Hematopoietic multipotent progenitor cell (in vitro differentiated cells): ENCODE results near the gene NDUFS7. TPM values are rescaled to one million over a fixed set of nuclear protein-coding genes. Genes with fewer than 3 reads are reported as not detected.
A peak's percentile ranks its signal among the peaks of the same experiment; 100 is the strongest.

Experiments used
- DNase-seq, 3 donors: peaks; one replicate each; pipeline ENCODE4 v3.0.0-alpha.2; 2011 to 2015; ENCODE audit warnings: low read depth in 2 of 3, low spot score in 2 of 3
- total RNA-seq: library from RNA; depleted of rRNA; stranded (reverse); fragments of >200 nt; gene quantifications from one replicate; pipeline ENCODE4 v1.2.3, GENCODE V29; 2012

Gene NDUFS7
- total RNA-seq, 1 donor: 121 TPM

DNA sequence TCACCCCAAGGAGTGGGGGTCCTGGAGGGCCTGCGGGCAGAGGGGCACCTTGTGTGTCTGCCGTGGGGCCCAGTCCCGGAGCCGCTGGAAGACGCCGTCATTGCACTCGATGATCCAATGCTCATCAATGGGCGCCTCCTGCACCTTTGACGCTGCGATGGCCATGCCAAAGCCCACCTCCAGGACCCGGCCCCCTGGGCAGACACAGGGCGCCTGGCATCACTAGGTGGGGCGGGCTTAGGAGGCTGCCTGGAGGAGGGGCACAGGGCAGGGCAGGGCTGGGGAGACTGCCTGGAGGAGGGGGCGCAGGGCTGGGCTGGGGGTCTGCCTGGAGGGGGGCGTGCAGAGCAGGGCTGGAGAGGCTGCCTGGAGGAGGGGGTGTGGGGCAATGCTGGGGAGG is 16.0 kb downstream of the NDUFS7 start:
- DNase-seq: no peak

DNA sequence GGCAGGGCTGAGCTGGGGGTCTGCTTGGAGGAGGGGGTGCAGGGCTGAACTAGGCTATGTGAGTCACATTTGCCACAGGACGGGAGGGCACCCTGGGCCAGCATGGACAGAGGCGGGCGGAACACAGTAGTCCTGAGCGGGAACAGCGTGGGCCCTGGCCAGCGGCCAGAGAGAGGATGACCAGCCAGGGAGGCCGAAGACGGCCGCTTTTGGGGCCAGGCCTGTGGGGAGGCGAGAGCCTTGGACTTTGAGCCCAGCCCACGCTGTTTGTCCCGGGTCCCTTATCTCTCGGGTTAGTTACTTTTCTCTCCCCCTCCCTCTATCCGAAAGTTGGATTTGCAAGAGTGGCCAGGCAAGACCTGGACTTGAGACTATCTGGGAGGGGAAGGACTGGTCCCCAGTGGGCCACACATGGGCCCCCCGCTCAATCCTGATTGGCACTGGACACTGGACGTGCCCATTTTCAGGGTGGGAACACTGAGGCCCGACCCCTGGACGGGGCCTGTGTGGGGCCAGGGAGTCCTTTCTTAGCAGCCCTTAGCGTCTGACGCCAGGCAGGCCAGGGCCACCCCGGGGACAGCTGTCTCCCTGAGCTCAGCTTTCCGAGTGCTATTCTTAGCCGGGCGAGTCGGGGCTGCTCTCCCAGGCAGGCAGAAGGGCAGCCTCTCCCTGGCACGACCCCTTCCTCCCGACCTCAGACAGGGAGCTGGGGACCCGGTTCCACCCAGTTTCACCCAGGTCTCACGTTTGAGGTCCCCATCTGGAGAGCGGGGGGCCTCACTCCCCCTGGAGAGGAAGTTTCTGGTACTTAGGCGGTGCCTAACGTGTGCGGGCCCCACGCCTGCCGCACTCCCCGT is 16.8 kb downstream of the NDUFS7 start:
- peak in 1 of 3 donors; percentile 21 for DNase-seq

DNA sequence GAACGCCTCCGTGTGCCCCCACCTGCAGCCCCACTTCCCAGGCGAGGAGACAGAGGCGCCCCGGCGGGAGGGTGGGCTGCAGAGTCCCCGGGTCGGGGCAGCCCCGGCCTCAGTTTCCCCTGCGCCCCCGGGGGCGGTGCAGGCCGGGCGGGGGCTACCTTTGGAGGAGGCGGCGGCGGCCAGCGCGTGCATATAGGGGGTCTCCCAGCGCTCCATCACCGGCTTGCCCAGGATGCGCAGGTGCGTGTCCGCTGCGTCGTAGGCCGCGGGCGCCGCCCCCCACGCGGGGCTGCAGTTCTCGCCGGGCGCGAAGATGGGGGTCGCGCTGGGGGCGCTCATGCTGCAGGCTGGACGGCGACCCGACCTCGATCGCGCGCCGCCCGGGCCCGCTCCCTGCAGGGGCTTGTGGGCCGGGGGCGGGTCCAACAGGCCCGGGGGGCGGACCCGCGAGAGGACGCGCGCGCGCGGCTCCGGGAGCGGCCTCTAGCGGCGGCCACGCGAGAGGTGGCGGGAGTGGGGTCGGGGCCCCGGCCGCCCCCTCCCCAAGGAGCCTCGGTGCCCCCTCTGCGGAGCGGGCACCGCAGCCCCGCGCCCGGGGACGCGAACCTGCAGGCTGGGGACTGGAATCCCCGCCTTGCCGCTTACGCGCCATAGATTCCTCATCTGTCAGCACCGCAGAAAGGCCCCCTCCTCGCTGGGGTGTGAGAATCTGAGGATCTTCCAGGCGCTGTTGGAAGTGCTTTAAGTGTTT is 17.6 kb downstream of the NDUFS7 start, which contains the start of gene GAMT:
TSS of gene GAMT (minus strand) at position 405 of the 751 bp plus-strand sequence. CDS start at position 339, 66 bp downstream.
- DNase-seq: peak in 1 of 3 donors; percentile 45

DNA sequence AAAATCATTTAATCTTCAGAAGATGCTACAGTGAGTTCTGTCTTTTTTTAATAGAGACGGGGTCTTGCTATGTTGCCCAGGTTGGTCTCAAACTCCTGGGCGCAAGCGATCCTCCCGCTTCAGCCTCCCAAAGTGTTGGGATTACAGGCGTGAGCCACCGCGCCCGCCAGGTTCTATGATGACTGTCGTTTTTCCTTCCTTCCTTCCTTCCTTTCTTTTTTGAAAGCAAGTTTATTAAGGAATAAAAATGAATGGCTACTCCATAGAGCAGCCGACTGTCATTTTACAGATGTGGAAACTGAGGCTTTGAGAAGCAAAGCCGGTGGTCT is 18.1 kb downstream of the NDUFS7 start:
- no peak for DNase-seq

DNA sequence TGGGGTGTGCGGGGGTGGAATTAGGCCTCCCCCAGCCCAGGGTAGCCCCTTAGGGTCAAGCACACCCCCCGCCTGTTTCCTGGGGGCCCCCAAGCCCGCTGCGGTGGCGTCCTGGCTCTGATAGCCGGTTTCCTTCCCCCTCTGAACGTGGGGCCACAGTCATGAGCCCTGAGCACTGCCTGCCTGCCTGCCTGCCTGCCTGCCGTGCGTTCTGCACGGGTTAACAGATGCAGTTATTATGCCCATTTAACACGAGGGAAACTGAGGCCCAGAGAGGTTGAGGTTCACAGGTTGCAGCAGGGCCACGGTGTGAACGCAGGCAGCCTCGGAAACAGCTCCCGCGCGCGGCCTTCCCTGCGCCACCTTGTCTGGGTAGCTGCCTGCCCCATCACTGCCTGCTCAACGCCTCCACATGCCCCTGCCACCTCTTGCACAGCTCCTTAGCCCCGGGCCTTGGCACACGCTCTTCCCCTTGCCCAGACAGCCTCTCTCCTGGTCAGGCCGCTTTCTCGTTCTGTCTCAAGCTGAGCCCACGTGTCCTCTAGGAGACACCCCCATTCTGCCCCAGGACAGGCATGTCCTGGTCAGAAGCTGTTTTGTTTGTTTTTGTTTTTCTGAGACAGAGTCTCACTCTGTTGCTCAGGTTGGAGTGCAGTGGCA is 18.8 kb downstream of the NDUFS7 start:
- DNase-seq: no peak

DNA sequence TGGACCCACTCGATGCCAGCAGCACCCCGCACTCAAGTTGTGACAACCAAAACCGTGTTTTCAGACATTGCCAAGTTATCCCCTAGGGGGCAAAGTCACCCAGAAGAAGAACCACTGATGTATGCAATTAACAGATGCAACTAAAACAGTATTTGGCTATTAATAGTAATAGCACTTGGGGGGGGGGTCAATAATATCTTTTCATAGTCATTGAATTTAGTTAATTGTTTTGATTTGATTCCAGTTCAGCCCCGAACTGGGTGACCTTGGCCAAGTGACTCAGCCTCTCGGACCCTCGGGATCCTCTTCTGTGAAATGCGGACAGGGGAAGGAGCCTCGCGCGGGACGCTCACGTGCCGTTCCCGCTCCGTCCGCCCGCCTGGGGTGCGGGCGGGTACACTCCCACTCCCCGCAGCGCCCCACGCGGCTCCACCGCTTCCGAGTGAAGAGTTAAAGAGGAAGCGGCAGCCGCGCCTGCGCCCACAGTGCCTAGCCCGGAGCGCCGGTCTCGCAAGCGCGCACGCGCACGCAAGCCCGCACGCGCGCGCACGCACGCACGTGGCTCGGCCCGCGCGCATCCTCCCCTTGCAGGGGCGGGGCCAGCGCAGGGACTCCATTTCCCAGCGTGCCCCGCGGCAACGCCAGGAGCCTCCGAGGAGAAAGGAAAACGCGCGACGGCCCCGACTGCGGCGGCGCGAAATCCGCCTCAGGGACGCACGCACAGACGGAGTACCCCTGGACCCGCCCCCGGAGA is 23.2 kb downstream of the NDUFS7 start:
- peak; percentile 99 for DNase-seq

DNA sequence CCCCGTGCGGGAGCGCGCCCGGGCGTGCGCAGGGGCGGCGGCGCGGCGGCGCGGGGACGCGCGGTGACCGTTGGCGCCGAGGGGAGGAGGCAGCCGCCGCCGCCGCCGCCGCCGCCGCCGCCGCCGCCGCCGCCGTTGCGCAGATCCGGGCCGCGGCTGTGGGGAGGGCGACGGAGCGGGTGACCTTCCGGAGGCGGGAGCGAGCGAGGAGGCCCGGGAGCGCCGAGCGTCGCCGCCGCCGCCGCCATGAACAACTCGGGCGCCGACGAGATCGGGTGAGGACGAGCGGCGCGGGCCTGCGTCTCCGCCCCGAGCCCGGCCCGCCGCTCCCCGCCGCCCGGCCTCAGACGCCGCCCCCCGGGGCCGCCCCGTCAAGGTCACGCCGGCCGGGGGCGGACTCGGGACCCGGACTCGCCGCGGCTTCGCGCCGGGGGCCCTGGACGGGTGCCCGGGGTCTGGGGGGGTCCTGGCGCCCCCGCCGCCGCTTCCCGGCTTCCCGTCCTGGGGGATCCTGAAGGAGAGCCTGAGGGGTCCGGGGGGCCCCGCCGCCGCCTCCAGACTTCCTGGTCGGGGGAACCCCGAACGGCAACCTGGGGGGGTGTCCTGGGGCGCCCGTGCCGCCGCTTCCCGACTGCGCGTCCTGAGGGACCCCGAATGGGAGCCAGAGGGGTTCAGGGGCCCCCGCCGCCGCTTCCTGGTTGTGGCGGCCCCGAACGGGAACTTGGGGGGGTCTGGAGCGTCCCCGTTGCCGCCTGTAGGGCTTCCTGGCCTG is 24.0 kb downstream of the NDUFS7 start, which contains the start of gene DAZAP1:
TSS of gene DAZAP1 (plus strand) at position 59 of the 772 bp plus-strand sequence. CDS start at position 247, 188 bp downstream.
- DNase-seq: peak in 1 of 3 donors; percentile 28

DNA sequence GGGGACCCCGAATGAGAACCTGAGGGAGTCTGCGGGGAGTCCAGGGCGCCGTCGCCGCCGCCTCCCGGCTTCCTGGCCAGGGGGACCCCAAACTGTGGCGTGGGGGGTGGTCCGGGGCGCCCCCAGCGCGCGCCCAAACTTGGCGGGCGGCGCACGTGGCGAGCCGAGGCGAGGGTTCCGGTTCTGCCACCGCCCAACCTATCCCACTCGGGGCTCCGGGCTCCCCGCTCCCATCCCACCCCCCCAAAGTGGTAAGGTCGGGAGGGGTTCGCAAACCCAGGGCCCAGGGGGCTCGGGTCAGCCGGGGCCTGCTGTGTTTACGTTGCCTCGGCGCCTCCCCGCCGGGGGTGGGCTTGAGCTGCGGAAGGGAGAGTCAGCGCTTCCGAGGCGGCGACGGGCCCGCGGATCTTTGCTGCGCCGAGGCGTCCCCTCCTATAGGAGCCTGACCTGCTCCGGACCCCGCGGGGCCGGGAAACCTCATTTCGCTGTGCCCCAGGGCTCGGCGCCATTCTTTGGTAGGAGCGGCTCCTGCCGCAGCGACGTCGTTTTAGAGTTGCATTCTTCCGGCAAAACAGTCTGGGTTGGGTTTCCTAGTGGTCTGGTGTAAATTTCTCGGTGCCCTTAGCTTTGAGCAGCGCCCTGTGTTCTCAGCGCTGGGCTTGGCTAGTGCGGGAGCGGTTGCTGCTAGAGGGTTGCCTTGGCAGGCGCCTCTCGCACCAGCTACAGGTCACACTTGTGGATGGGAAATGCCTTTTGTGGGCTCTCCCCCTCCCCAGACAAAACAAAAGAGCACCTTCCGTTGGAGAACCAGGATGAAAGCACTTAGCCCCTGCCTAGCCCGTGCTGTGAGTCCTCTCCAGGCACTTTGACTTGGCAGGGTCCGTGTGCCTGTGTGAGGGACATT is 24.8 kb downstream of the NDUFS7 start:
- peak; percentile 24 to 57 (median 53) for DNase-seq

DNA sequence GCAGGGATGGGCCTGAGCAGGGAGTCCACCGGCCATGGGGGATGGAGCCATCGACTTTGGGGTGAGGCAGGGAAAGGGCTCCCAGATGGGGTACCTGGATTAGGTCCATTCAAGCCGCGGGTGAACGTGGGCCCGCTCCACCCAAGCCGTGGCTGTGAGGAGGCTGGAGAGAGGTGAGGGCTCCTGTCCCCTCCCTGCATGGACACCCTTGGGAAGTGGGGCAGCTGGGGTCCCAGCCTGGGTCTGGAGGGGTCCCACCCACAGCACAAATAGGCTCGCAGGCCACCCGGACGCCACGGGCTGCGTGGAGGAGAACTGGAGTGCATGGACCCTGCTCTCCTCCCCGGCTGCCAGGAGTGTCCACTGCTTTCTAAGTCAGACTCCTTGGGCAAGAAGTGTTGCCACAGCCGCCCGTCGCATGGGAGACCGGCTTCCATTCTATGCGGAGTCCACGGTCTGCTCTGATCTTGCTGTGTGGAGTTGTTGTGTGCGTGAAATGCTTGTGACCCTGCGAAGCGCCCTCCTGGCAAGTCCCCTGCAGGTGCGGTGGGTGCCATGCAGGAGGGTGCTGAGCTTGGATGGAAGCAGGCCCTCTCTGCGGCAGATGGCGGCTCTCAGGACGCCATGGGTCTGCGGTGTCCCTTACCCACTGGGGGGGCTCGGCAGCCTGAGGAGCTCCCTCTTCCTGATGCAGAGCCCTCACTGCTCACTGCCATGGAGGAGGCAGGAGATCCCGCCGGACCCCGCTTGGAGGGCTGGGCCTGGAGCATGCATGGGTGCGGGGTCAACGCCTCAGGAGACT is 25.7 kb downstream of the NDUFS7 start:
- no peak for DNase-seq

DNA sequence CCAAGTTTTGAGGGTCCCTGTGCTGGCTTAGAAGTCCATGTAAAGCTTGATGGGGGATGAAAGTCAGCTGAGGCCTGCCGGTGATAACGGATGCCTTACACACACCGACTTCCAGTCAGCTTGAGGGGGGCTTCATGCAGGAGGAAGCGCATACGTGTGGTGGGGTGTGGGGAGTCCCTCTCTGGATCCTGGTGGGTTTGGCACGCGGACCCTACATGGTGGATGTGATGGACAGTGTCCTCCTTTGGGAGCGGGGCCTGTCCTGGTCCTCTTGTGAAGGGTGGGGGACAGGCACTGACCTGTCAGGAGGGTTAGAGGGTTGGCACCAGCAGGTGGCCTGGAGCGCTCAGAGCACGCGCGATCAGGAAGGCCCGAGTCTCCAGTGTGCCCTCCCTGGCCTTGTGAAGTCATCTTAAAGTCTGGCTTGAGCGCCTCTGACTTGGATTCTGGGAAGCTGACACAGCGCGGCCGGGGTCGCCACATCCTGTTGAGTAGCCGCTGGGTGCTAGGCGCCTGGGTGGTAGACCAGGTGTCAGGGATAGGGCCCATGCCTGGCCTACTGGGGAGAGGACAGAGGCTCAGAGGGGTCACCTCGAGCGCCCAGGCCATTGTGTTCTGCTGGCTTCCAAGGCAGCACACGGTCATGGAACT is 26.6 kb downstream of the NDUFS7 start:
- DNase-seq: no peak

DNA sequence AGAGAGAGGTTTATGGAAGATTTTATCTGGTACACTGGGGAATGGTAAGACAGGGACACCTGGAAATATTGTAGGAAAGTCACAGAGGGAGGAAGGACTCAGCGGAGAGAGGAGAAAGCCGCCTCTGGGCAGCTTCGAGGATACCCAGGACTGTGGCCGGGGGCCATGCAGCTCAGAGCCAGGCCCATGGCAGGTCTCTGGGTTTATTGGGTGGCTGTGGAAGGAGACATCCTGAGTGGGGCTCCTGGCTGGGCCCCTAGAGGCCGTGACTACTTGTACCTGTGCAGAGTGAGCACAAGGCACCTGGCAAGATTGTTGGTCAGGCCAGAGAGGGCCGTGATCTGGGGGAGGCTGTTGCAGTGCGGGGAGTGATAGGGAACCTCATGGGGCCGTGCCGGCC is 27.1 kb downstream of the NDUFS7 start:
- no peak for DNase-seq

DNA sequence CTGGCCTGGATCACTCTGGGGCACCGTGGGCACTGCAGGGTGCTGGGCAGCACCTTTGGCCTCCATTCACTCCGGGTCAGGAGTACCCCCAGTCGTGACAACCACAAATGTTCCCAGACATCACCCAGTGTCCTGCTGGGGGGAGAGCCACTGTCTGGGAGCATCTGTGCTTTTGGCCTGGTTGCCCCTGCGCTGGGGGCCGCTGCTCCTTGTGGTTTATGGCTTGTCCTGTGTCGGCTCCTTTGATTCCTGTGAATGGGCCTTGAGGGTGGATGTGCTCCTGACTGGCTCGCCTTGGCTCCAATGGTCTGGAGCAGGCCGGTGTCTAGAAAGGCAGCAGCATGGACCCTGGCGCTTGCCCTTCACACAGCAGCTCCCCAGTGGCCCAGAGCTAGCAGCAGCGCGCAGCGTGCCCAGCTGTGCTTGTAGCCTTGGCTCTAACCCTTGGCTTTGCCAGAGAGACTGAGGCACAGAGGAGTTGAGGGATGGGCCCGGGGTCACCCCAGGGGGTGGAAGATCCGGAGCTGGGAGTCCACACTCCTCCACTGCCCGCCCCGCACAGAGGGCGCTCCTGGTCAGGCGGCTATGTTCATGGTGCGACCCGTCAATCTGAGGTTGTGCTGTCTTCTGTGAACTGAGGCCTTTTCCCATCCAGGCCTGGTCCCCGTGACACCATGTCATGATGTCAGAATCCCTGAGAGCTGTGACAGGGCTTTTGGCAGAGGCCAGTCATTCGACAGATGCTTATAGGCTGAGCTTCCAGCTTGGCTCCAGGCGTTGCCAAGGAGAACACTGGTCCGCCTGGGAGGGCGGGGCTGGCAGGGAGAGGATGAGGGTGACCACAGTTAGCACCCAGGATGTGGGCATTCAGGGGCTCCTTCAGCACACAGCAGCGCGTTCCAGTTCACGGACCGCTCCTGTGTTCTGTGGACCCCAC is 27.8 kb downstream of the NDUFS7 start:
- DNase-seq: no peak

DNA sequence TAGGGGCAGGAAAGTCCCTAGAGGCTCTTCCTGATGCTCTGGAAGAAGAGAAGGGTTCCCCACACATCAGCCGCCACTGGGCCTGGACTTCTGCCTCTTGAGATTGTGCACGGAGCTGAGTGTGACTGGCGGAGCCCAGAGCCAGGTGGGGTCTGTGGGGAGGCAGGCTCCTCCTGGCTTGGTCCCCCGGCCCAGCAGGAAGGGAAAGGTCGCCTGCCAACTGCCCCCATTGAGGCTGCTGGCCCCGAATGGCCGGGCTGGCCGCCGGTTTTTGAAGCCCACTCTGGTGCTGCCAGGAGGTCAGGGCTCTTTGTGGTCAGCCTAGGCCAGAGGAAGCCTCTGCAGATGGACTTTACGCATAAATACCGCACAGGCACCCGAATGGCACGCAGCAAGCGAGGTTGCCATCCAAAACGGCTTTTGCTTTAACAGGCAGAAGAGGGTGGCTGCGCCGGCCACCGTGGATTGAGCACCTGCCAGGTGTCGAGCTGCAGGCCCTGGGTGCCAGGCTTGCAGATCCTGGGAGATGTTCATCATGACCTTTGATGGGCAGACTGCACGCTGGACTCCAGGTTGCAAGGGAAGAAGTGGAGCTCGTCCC is 28.7 kb downstream of the NDUFS7 start:
- no peak for DNase-seq

DNA sequence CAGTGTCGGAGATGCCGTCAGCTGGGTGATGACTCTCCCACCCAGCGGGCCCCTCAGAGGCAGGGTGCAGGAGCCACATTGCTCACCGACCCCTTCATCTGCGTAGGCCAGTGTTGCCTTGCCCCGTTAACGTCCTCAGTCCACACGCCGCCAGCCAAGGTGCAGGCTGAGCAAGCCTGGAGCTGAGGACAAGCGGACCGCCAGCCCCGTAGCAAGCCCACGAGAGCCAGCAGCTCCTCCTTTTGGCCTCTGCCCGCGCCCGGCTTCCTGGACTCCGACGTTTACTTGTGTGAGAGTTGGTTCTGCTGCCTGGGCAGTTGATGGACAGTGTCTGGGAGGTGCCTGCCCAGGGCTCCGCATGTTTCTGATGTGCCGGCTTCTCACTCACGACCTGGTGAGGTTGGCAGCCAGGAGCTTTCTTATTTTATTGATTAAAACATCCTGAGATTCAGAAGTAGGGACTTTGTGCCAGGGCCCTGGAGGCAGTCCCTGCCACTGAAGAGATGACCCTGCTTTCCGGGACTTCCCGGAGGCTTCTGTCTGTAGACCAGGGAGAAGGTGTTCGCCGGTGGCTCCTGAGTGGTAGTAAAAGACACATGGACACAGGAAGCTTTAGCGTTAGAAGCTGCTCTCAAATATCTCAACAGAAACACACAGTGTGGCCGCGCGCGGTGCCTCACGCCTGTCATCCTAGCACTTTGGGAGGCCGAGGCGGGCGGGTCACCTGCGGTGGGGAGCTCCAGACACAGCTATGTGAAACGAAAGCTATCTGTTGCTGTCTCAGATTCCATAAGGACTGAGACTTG is 29.5 kb downstream of the NDUFS7 start:
- DNase-seq: no peak
